C4-2B (cell line): ENCODE results near the gene MACROD1.

Experiments used
- CTCF ChIP-seq: fragments of 450-650 bp; conservative IDR thresholded peaks from 2 replicates; pipeline ENCODE4 v1.5.1; 2017; ENCODE audit warnings: mild to moderate bottlenecking
- ZFX ChIP-seq: fragments of 450-650 bp; IDR thresholded peaks from 2 replicates; pipeline ENCODE4 v1.6.1; 2017

GRCh38 chr11:64178203-64178602 is 12.3 kb upstream of the MACROD1 start:
- TF ChIP-seq CTCF (no peak), ZFX (no peak)
